Loucy (cell line): Measurements from ENCODE around the gene CFAP300.

Experiments
- H2AFZ ChIP-seq: fragments of 200-600 bp; sonication (generic); 2 replicates; pipeline ENCODE4 v1.6.0; 2016; ENCODE audit warnings: antibody characterized with exemption, mild to moderate bottlenecking, low read length, moderate library complexity
- H3F3A ChIP-seq: fragments of 200-600 bp; 2 replicates; pipeline ENCODE4 v1.6.0; 2016; ENCODE audit warnings: antibody characterized with exemption, low read depth, mild to moderate bottlenecking
- H3K27me3 ChIP-seq: fragments of 200-600 bp; sonication (generic); 2 replicates; pipeline ENCODE4 v1.6.1; 2014; ENCODE audit warnings: low read length, mild to moderate bottlenecking; ENCODE audit not compliant: insufficient read depth, poor library complexity, severe bottlenecking
- H3K36me3 ChIP-seq: fragments of 200-600 bp; sonication (generic); 2 replicates; pipeline ENCODE4 v1.6.1; 2016; ENCODE audit warnings: low read length; ENCODE audit not compliant: insufficient read depth
- H3K4me1 ChIP-seq: fragments of 200-600 bp; sonication (generic); 2 replicates; pipeline ENCODE4 v1.5.1; 2014; ENCODE audit warnings: low read length, mild to moderate bottlenecking; ENCODE audit not compliant: insufficient read depth, poor library complexity, severe bottlenecking
- H3K4me2 ChIP-seq: fragments of 200-600 bp; sonication (generic); 2 replicates; pipeline ENCODE4 v1.6.0; 2014; ENCODE audit warnings: antibody characterized with exemption, low read length, low read depth, mild to moderate bottlenecking; ENCODE audit not compliant: poor library complexity, severe bottlenecking
- H3K4me3 ChIP-seq: fragments of 200-600 bp; sonication (generic); 2 replicates; pipeline ENCODE4 v1.5.1; 2014; ENCODE audit warnings: low read length, mild to moderate bottlenecking, mixed read lengths; ENCODE audit not compliant: poor library complexity, severe bottlenecking
- H3K79me2 ChIP-seq: fragments of 200-600 bp; sonication (generic); 2 replicates; pipeline ENCODE4 v1.6.1; 2014; ENCODE audit warnings: low read length; ENCODE audit not compliant: insufficient read depth
- H3K9ac ChIP-seq: fragments of 200-600 bp; sonication (generic); 2 replicates; pipeline ENCODE4 v1.6.0; 2014; ENCODE audit warnings: mild to moderate bottlenecking, low read depth, low read length, moderate library complexity; ENCODE audit not compliant: poor library complexity, severe bottlenecking
- H3K9me2 ChIP-seq: fragments of 200-600 bp; sonication (generic); replicated peaks from 2 replicates; pipeline ENCODE4 v1.6.1; 2016; ENCODE audit warnings: low read depth, low read length, mixed read lengths
- H3K9me3 ChIP-seq: fragments of 200-600 bp; sonication (generic); 2 replicates; pipeline ENCODE4 v1.6.1; 2014; ENCODE audit warnings: mild to moderate bottlenecking, antibody characterized with exemption, low read length, low read depth; ENCODE audit not compliant: insufficient read depth
- H4K20me1 ChIP-seq: fragments of 200-600 bp; sonication (generic); 2 replicates; pipeline ENCODE4 v1.6.0; 2014; ENCODE audit warnings: antibody characterized with exemption, low read length, mild to moderate bottlenecking; ENCODE audit not compliant: insufficient read depth, poor library complexity, severe bottlenecking
- CTCF ChIP-seq: fragments of 200-600 bp; sonication (generic); conservative IDR thresholded peaks from 2 replicates; pipeline ENCODE4 v1.5.1; 2014; ENCODE audit warnings: mild to moderate bottlenecking, antibody characterized with exemption, low read length
- EZH2phosphoT487 ChIP-seq: fragments of 200-600 bp; IDR thresholded peaks from 2 replicates; pipeline ENCODE4 v1.6.1; 2018; ENCODE audit warnings: antibody characterized with exemption, mild to moderate bottlenecking, moderate library complexity, borderline replicate concordance

Gene CFAP300

GRCh38 chr11:102047305-102047924 lies at the start of gene CFAP300:
CFAP300 (plus strand) TSS chr11:102047437; CDS start chr11:102047471, 34 bp downstream.
- no peak within 1 kb of the TSS for H3K4me3 ChIP-seq

GRCh38 chr11:102001657-102002338 lies 45.4 kb upstream of the CFAP300 start:
- no peak overlapping the region for H3K9ac ChIP-seq
- H3K4me2 ChIP-seq: no peak overlapping the region
- H3K9me3 ChIP-seq: no peaks in the 10 kb centered on the region
- no peaks in the 10 kb centered on the region for H3K9me2 ChIP-seq
- no peaks in the 10 kb centered on the region for H3F3A ChIP-seq
- H2AFZ ChIP-seq: no peak overlapping the region
- no peaks in the 10 kb centered on the region for H3K4me1 ChIP-seq
- no peaks in the 10 kb centered on the region for H4K20me1 ChIP-seq
- no peaks in the 10 kb centered on the region for H3K36me3 ChIP-seq
- H3K4me3 ChIP-seq: no peak overlapping the region
- no peak for TF ChIP-seq EZH2phosphoT487
- no peak for TF ChIP-seq CTCF
- no peaks in the 10 kb centered on the region for H3K79me2 ChIP-seq
- H3K27me3 ChIP-seq: no peaks in the 10 kb centered on the region

More at GRCh38 chr11:102047305-102047924, at the start of gene CFAP300:
- TF ChIP-seq EZH2phosphoT487 (no peak), CTCF (no peak)
- Histone ChIP-seq H2AFZ (no peak within 1 kb of the TSS), H4K20me1 (no peaks in the 10 kb centered on the region), H3K36me3 (no peaks in the 10 kb centered on the region), H3K9me3 (no peaks in the 10 kb centered on the region), H3K4me2 (no peak within 1 kb of the TSS), H3F3A (no peaks in the 10 kb centered on the region), H3K9ac (no peak within 1 kb of the TSS), H3K27me3 (no peaks in the 10 kb centered on the region), H3K4me1 (no peaks in the 10 kb centered on the region), H3K9me2 (no peaks in the 10 kb centered on the region), H3K79me2 (no peaks in the 10 kb centered on the region)

GRCh38 chr11:102004220-102004619 lies 43.0 kb upstream of the CFAP300 start:
- H3K9me2 ChIP-seq: no peaks in the 10 kb centered on the region
- no peaks in the 10 kb centered on the region for H3K79me2 ChIP-seq
- H3K4me1 ChIP-seq: no peaks in the 10 kb centered on the region
- no peaks in the 10 kb centered on the region for H4K20me1 ChIP-seq
- H3K9ac ChIP-seq: no peak overlapping the region
- no peak overlapping the region for H3K4me3 ChIP-seq
- H3F3A ChIP-seq: no peaks in the 10 kb centered on the region
- no peak overlapping the region for H2AFZ ChIP-seq
- TF ChIP-seq EZH2phosphoT487: no peak
- TF ChIP-seq CTCF: no peak
- no peaks in the 10 kb centered on the region for H3K9me3 ChIP-seq
- no peaks in the 10 kb centered on the region for H3K27me3 ChIP-seq
- H3K4me2 ChIP-seq: no peak overlapping the region
- H3K36me3 ChIP-seq: no peaks in the 10 kb centered on the region
